ENCODE measurements around the gene SMIM31.

- no peak for TF ChIP-seq SIN3A (IDR thresholded peaks at IDR 0.05; ENCODE audit: low read depth)
- TF ChIP-seq, protein P1, sequence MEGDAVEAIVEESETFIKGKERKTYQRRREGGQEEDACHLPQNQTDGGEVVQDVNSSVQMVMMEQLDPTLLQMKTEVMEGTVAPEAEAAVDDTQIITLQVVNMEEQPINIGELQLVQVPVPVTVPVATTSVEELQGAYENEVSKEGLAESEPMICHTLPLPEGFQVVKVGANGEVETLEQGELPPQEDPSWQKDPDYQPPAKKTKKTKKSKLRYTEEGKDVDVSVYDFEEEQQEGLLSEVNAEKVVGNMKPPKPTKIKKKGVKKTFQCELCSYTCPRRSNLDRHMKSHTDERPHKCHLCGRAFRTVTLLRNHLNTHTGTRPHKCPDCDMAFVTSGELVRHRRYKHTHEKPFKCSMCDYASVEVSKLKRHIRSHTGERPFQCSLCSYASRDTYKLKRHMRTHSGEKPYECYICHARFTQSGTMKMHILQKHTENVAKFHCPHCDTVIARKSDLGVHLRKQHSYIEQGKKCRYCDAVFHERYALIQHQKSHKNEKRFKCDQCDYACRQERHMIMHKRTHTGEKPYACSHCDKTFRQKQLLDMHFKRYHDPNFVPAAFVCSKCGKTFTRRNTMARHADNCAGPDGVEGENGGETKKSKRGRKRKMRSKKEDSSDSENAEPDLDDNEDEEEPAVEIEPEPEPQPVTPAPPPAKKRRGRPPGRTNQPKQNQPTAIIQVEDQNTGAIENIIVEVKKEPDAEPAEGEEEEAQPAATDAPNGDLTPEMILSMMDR (IDR thresholded peaks at IDR 0.05 in 2 of 3, conservative IDR thresholded peaks at IDR 0.05 in 1 of 3; ENCODE audit: borderline replicate concordance in 1 of 3, insufficient read depth in 1 of 3, low read depth in 2 of 3, low read length in 2 of 3), result no peak
- no peak for TF ChIP-seq REST (IDR thresholded peaks at IDR 0.05; ENCODE audit: low read depth)
Measured at GRCh38 chr4:164770010-164770724, 16.2 kb downstream of the SMIM31 start.

All from HCT116 (cell line).